GM23338 (cell line): ENCODE measurements around the gene CD82. TPM values are rescaled to one million over a fixed set of nuclear protein-coding genes. Genes with fewer than 3 reads are reported as not detected.

Experiments
- ATAC-seq: fragments of 200-7000 bp; cut with Tn5 transposase; 3 replicates; pipeline ENCODE4 v1.9.1; 2020
- DNase-seq: peaks from one replicate; pipeline ENCODE4 v3.0.0-alpha.2; 2015; ENCODE audit warnings: low spot score
- H2AFZ ChIP-seq: fragments of 200-600 bp; sonication (generic); 2 replicates; pipeline ENCODE4 v1.8.0; 2016; ENCODE audit warnings: antibody characterized with exemption, mild to moderate bottlenecking, moderate library complexity
- H3F3A ChIP-seq: fragments of 200-600 bp; sonication (generic); replicated peaks from 2 replicates; pipeline ENCODE4 v1.8.0; 2017; ENCODE audit warnings: antibody characterized with exemption, mixed run types, low read depth
- H3K27ac ChIP-seq: fragments of 200-600 bp; sonication (generic); 2 replicates; pipeline ENCODE4 v1.6.1; 2016; ENCODE audit warnings: low read depth
- H3K27me3 ChIP-seq: fragments of 200-600 bp; sonication (generic); 2 replicates; pipeline ENCODE4 v1.8.0; 2016; ENCODE audit warnings: mild to moderate bottlenecking, mixed run types, moderate library complexity; ENCODE audit not compliant: insufficient read depth
- H3K36me3 ChIP-seq: fragments of 200-600 bp; sonication (generic); 2 replicates; pipeline ENCODE4 v1.8.0; 2016; ENCODE audit warnings: mild to moderate bottlenecking; ENCODE audit not compliant: insufficient read depth
- H3K4me1 ChIP-seq: fragments of 200-600 bp; sonication (generic); 2 replicates; pipeline ENCODE4 v1.8.0; 2016; ENCODE audit warnings: mild to moderate bottlenecking, moderate library complexity; ENCODE audit not compliant: insufficient read depth
- H3K4me2 ChIP-seq: fragments of 200-600 bp; sonication (generic); 2 replicates; pipeline ENCODE4 v1.7.1; 2017; ENCODE audit warnings: mixed run types
- H3K4me3 ChIP-seq: fragments of 200-600 bp; sonication (generic); 2 replicates; pipeline ENCODE4 v1.6.1; 2016; ENCODE audit warnings: mixed run types
- H3K79me2 ChIP-seq: fragments of 200-600 bp; sonication (generic); replicated peaks from 2 replicates; pipeline ENCODE4 v1.8.0; 2017; ENCODE audit warnings: mild to moderate bottlenecking; ENCODE audit not compliant: insufficient read depth
- H3K9me2 ChIP-seq: fragments of 200-600 bp; sonication (generic); 2 replicates; pipeline ENCODE4 v1.8.0; 2017; ENCODE audit not compliant: insufficient read depth
- H4K20me1 ChIP-seq: fragments of 200-600 bp; sonication (generic); replicated peaks from 2 replicates; pipeline ENCODE4 v1.8.0; 2017; ENCODE audit warnings: mild to moderate bottlenecking; ENCODE audit not compliant: insufficient read depth
- H3K27ac Mint-ChIP-seq: 2 replicates; pipeline ENCODE4 v1.8.0; 2020; ENCODE audit warnings: inconsistent platforms, mild to moderate bottlenecking, moderate library complexity, mixed read lengths
- H3K27me3 Mint-ChIP-seq: 3 replicates; pipeline ENCODE4 v1.8.0; 2022; ENCODE audit warnings: low read depth, mild to moderate bottlenecking, moderate library complexity, mixed read lengths, inconsistent platforms; ENCODE audit not compliant: insufficient read depth, poor library complexity
- H3K36me3 Mint-ChIP-seq: 3 replicates; pipeline ENCODE4 v1.8.0; 2021; ENCODE audit warnings: low read depth, mild to moderate bottlenecking, inconsistent platforms, moderate library complexity, mixed read lengths
- H3K4me1 Mint-ChIP-seq: 3 replicates; pipeline ENCODE4 v1.8.0; 2020; ENCODE audit warnings: mild to moderate bottlenecking, inconsistent platforms, mixed read lengths
- H3K4me3 Mint-ChIP-seq: 3 replicates; pipeline ENCODE4 v1.8.0; 2021; ENCODE audit warnings: moderate library complexity, mild to moderate bottlenecking, inconsistent platforms, mixed read lengths
- H3K9me3 Mint-ChIP-seq: 3 replicates; pipeline ENCODE4 v1.8.0; 2020; ENCODE audit warnings: moderate library complexity, mild to moderate bottlenecking, inconsistent platforms, mixed read lengths
- CREB1 ChIP-seq: fragments of 250-450 bp; sonication (Bioruptor Pico); IDR thresholded peaks from 2 replicates; pipeline ENCODE4 v1.5.0; 2020; ENCODE audit warnings: low read depth, mild to moderate bottlenecking, moderate library complexity
- EZH2 ChIP-seq: fragments of 200-600 bp; sonication (generic); IDR thresholded peaks from one replicate; pipeline ENCODE4 v1.8.0; 2017; ENCODE audit warnings: antibody characterized with exemption, mild to moderate bottlenecking, low read depth; ENCODE audit not compliant: unreplicated experiment
- EZH2phosphoT487 ChIP-seq: fragments of 200-600 bp; sonication (generic); IDR thresholded peaks from one replicate; pipeline ENCODE4 v1.8.1; 2018; ENCODE audit warnings: antibody characterized with exemption; ENCODE audit not compliant: unreplicated experiment
- JUNB ChIP-seq: IDR thresholded peaks from one replicate; pipeline ENCODE4 v1.6.1; 2016; ENCODE audit warnings: antibody characterized with exemption; ENCODE audit not compliant: unreplicated experiment
- NANOG ChIP-seq: IDR thresholded peaks from 2 replicates; pipeline ENCODE4 v1.6.1; 2016; ENCODE audit warnings: antibody characterized with exemption, borderline replicate concordance
- POLR2AphosphoS5 ChIP-seq: IDR thresholded peaks from 2 replicates; pipeline ENCODE4 v1.6.1; 2016; ENCODE audit warnings: antibody characterized with exemption, low read depth
- STAT1 ChIP-seq: IDR thresholded peaks from one replicate; pipeline ENCODE4 v1.6.1; 2016; ENCODE audit warnings: antibody characterized with exemption; ENCODE audit not compliant: unreplicated experiment
- ZNF114 ChIP-seq: fragments of 250-450 bp; sonication (Bioruptor Pico); IDR thresholded peaks from 2 replicates; pipeline ENCODE4 v1.5.0; 2020; ENCODE audit warnings: mild to moderate bottlenecking, moderate library complexity
- ZNF331 ChIP-seq: fragments of 250-450 bp; sonication (Bioruptor Pico); IDR thresholded peaks from 2 replicates; pipeline ENCODE4 v1.5.0; 2020; ENCODE audit warnings: low read depth, mild to moderate bottlenecking, moderate library complexity
- ZNF462 ChIP-seq: fragments of 250-450 bp; sonication (Bioruptor Pico); IDR thresholded peaks from 2 replicates; pipeline ENCODE4 v1.5.0; 2020; ENCODE audit warnings: mild to moderate bottlenecking, moderate library complexity
- polyA plus RNA-seq: library from polyadenylated mRNA; unstranded; fragments of >200 nt; fragmentation: Nextera tagmentation; extraction: Ambion mirVana; gene quantifications from 2 replicates; pipeline ENCODE4 v1.2.1, GENCODE V29; 2016
- total RNA-seq: library from RNA; depleted of rRNA; stranded (reverse); fragments of >200 nt; shearing (Covaris generic); gene quantifications from 2 replicates; pipeline ENCODE4 v1.2.3, GENCODE V29; 2014
- TF ChIP-seq, protein P1 (sequence below), 2 experiments: fragments of 200-600 bp in 1 of 2; sonication (generic) in 1 of 2; conservative IDR thresholded peaks; 2 replicates each; pipeline versions ENCODE4 v1.5.1 to v1.6.1; 2016 to 2017; ENCODE audit warnings: antibody characterized with exemption in 2 of 2, low read depth in 2 of 2, mild to moderate bottlenecking in 2 of 2, moderate library complexity in 1 of 2
- TF ChIP-seq, protein P2 (sequence below): IDR thresholded peaks from one replicate; pipeline ENCODE4 v1.6.1; 2018; ENCODE audit warnings: antibody characterized with exemption; ENCODE audit not compliant: unreplicated experiment
- TF ChIP-seq, protein P3 (sequence below): IDR thresholded peaks from 2 replicates; pipeline ENCODE4 v1.6.1; 2016; ENCODE audit warnings: antibody characterized with exemption

Gene CD82
- total and polyA plus RNA-seq, 2 experiments from 2014 or later, result 4.4 to 4.9 TPM

GRCh38 chr11:44601471-44602370 lies 36.3 kb downstream of the CD82 start:
- no peak for TF ChIP-seq NANOG
- TF ChIP-seq CREB1 (CRISPR knock-in tag), result no peak
- no peak for TF ChIP-seq EZH2phosphoT487
- TF ChIP-seq, protein P1, sequence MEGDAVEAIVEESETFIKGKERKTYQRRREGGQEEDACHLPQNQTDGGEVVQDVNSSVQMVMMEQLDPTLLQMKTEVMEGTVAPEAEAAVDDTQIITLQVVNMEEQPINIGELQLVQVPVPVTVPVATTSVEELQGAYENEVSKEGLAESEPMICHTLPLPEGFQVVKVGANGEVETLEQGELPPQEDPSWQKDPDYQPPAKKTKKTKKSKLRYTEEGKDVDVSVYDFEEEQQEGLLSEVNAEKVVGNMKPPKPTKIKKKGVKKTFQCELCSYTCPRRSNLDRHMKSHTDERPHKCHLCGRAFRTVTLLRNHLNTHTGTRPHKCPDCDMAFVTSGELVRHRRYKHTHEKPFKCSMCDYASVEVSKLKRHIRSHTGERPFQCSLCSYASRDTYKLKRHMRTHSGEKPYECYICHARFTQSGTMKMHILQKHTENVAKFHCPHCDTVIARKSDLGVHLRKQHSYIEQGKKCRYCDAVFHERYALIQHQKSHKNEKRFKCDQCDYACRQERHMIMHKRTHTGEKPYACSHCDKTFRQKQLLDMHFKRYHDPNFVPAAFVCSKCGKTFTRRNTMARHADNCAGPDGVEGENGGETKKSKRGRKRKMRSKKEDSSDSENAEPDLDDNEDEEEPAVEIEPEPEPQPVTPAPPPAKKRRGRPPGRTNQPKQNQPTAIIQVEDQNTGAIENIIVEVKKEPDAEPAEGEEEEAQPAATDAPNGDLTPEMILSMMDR (conservative IDR thresholded peaks at IDR 0.05; ENCODE audit: low read depth in 2 of 2), result no peak
- TF ChIP-seq EZH2, result no peak
- no peak for TF ChIP-seq ZNF114 (CRISPR knock-in tag)
- no peak for TF ChIP-seq POLR2AphosphoS5
- no peak for TF ChIP-seq STAT1
- no peak for TF ChIP-seq ZNF331 (CRISPR knock-in tag)
- TF ChIP-seq, protein P2, sequence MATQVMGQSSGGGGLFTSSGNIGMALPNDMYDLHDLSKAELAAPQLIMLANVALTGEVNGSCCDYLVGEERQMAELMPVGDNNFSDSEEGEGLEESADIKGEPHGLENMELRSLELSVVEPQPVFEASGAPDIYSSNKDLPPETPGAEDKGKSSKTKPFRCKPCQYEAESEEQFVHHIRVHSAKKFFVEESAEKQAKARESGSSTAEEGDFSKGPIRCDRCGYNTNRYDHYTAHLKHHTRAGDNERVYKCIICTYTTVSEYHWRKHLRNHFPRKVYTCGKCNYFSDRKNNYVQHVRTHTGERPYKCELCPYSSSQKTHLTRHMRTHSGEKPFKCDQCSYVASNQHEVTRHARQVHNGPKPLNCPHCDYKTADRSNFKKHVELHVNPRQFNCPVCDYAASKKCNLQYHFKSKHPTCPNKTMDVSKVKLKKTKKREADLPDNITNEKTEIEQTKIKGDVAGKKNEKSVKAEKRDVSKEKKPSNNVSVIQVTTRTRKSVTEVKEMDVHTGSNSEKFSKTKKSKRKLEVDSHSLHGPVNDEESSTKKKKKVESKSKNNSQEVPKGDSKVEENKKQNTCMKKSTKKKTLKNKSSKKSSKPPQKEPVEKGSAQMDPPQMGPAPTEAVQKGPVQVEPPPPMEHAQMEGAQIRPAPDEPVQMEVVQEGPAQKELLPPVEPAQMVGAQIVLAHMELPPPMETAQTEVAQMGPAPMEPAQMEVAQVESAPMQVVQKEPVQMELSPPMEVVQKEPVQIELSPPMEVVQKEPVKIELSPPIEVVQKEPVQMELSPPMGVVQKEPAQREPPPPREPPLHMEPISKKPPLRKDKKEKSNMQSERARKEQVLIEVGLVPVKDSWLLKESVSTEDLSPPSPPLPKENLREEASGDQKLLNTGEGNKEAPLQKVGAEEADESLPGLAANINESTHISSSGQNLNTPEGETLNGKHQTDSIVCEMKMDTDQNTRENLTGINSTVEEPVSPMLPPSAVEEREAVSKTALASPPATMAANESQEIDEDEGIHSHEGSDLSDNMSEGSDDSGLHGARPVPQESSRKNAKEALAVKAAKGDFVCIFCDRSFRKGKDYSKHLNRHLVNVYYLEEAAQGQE, result no peak
- TF ChIP-seq JUNB, result no peak
- TF ChIP-seq, protein P3, sequence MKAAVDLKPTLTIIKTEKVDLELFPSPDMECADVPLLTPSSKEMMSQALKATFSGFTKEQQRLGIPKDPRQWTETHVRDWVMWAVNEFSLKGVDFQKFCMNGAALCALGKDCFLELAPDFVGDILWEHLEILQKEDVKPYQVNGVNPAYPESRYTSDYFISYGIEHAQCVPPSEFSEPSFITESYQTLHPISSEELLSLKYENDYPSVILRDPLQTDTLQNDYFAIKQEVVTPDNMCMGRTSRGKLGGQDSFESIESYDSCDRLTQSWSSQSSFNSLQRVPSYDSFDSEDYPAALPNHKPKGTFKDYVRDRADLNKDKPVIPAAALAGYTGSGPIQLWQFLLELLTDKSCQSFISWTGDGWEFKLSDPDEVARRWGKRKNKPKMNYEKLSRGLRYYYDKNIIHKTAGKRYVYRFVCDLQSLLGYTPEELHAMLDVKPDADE, result no peak
- TF ChIP-seq ZNF462 (CRISPR knock-in tag), result no peak
- Histone ChIP-seq H3K4me3 (no peak overlapping the region), H3K4me1 (no peaks in the 10 kb centered on the region), H3K27me3 (no peaks in the 10 kb centered on the region), H3K27ac (no peak overlapping the region), H3K79me2 (no peaks in the 10 kb centered on the region), H2AFZ (no peak overlapping the region), H3K9me2 (no peaks in the 10 kb centered on the region), H4K20me1 (no peaks in the 10 kb centered on the region), H3K36me3 (no peaks in the 10 kb centered on the region), H3F3A (no peaks in the 10 kb centered on the region), H3K4me2 (no peak overlapping the region)
- peaks cover 4% of the 10 kb centered on the region for H3K27me3 Mint-ChIP-seq
- DNase-seq (no peak), ATAC-seq (no peak)
- H3K4me3 Mint-ChIP-seq, result no peak overlapping the region
- H3K27ac Mint-ChIP-seq, result no peak overlapping the region
- peaks cover 16% of the 10 kb centered on the region for H3K4me1 Mint-ChIP-seq
- no peaks in the 10 kb centered on the region for H3K9me3 Mint-ChIP-seq
- H3K36me3 Mint-ChIP-seq, result no peaks in the 10 kb centered on the region
